Spleen (tissue), 11 donors: Measurements from ENCODE around the gene C9. TPM values are rescaled to one million over a fixed set of nuclear protein-coding genes. Genes with fewer than 3 reads are reported as not detected.
"Not testable (repeated sequence)": the region's sequence is repeated elsewhere in the genome, so short reads cannot be mapped to it uniquely, and the experiment has no call there.

ENCODE experiments used
- DNase-seq: peaks from one replicate; pipeline ENCODE4 v3.0.0-alpha.2; 2020
- H3K27ac ChIP-seq, 8 donors: fragments of 200-600 bp; sonication (generic) in 7 of 8; 1 replicate in 4 of 8; 2 replicates in 4 of 8; pipeline versions ENCODE4 v1.5.0 to v1.8.0; 2016 to 2021; ENCODE audit warnings: inconsistent platforms in 4 of 8, mild to moderate bottlenecking in 4 of 8, moderate library complexity in 1 of 8
- H3K27me3 ChIP-seq, 7 donors: fragments of 200-600 bp; sonication (generic) in 6 of 7; replicated peaks in 1 of 7; 1 replicate in 4 of 7; 2 replicates in 3 of 7; pipeline versions ENCODE4 v1.5.0 to v1.8.0; 2016 to 2021; ENCODE audit warnings: inconsistent platforms in 3 of 7, mild to moderate bottlenecking in 1 of 7
- H3K36me3 ChIP-seq, 6 donors: fragments of 200-600 bp; sonication (generic) in 5 of 6; 1 replicate in 4 of 6; 2 replicates in 2 of 6; pipeline versions ENCODE4 v1.5.0 to v1.8.0; 2016 to 2021; ENCODE audit warnings: inconsistent platforms in 2 of 6
- H3K4me1 ChIP-seq, 6 donors: fragments of 200-600 bp; sonication (generic) in 5 of 6; 1 replicate in 3 of 6; 2 replicates in 3 of 6; pipeline versions ENCODE4 v1.5.0 to v1.8.0; 2016 to 2021; ENCODE audit warnings: inconsistent platforms in 3 of 6
- H3K4me3 ChIP-seq, 8 donors: fragments of 200-600 bp; sonication (generic) in 7 of 8; 1 replicate in 4 of 8; 2 replicates in 4 of 8; pipeline versions ENCODE4 v1.5.0 to v1.8.0; 2016 to 2021; ENCODE audit warnings: inconsistent platforms in 4 of 8, mild to moderate bottlenecking in 4 of 8, moderate library complexity in 2 of 8
- H3K9me3 ChIP-seq, 8 donors: fragments of 200-600 bp; sonication (generic) in 7 of 8; 1 replicate in 4 of 8; 2 replicates in 4 of 8; pipeline versions ENCODE4 v1.5.0 to v1.8.0; 2016 to 2021; ENCODE audit warnings: inconsistent platforms in 4 of 8
- POLR2A ChIP-seq, 3 donors: fragments of 450-650 bp; IDR thresholded peaks; one replicate each; pipeline ENCODE4 v1.5.1; 2017; ENCODE audit warnings: antibody characterized with exemption in 3 of 3, mild to moderate bottlenecking in 1 of 3
- POLR2AphosphoS5 ChIP-seq, 3 donors: sonication (generic); formaldehyde crosslinking; IDR thresholded peaks; one replicate each; pipeline ENCODE4 v1.5.1; 2017; ENCODE audit warnings: antibody characterized with exemption in 3 of 3
- WGBS, 5 donors: extraction: QIAGEN DNeasy Blood & Tissue Kit in 3 of 5; methylation state at CpG; one replicate each; pipeline versions ENCODE4 v1.1.5 to v1.1.7; 2013 to 2018; 5-methylcytosine and 5-hydroxymethylcytosine counted together
- intact Hi-C: fragments of 100-400 bp; cut with DNase I; formaldehyde crosslinking; loops from one replicate; pipeline ENCODE4 v1.15.0; 2023; ENCODE audit warnings: low total_unique reads
- polyA plus RNA-seq, 3 donors: library from polyadenylated mRNA; stranded (reverse); fragments of 200-250 nt; gene quantifications; one replicate each; pipeline ENCODE4 v1.2.1, GENCODE V29; 2013
- total RNA-seq, 7 donors: library from RNA; depleted of rRNA in 3 of 7; stranded (reverse); fragments of >200 nt in 3 of 7; fragmentation: NEBNext Ultra II Directional in 4 of 7; extraction: Animal tissue kit (Norgen Biotek cat#: 25700) in 4 of 7; gene quantifications; one replicate each; pipeline versions ENCODE4 v1.1.0 to v1.2.1, GENCODE V29; 2016 to 2021
- TF ChIP-seq, protein P1 (sequence below), 11 experiments: fragments of 200-600 bp in 7 of 11; fragments of 450-650 bp in 4 of 11; sonication (generic) in 4 of 11; IDR thresholded peaks in 8 of 11; conservative IDR thresholded peaks in 3 of 11; 1 replicate in 7 of 11; 2 replicates in 4 of 11; pipeline versions ENCODE4 v1.4.0 to v1.8.0; 2016 to 2021; ENCODE audit warnings: antibody characterized with exemption in 11 of 11, inconsistent platforms in 4 of 11, mild to moderate bottlenecking in 1 of 11
- donor health status: healthy with polysubstance abuse.
- donor health status: DM: no; HTN: no; CAD: no; lungs with moderate emphysema.
- donor health status: DM: no; HTN: no; CAD: no.
- donor health status: Bipolar disorder and iron deficiency.
- donor health status: healthy.
- donor health status: DM: no; HTN: no; CAD: no.
- donor health status: DM: yes; HTN: yes; CAD: no.

Gene C9
- total and polyA plus RNA-seq, 10 donors: 0.55 TPM; not detected in 9

DNA sequence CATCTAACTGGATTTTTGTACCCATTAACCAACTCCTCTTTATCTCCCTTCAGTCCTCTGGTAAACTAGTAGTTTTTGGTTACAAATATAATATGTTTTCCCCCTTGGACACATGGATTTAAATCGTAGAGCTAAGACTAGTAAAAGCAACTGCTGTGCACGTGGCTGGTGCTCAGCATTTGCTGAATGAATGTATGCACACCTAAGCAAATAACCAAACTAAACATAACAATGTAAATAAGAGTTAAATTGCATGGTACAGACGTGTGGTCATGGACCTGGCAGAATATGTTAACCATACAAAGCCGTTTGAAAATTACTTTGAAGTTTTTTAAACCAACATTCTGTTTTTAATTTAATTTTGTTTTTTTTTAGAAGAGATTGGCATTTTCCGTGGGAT, 79.7 kb downstream of the C9 start:
- intact Hi-C loops: loop anchor here (5.0 to 10.0 kb wide), 2 partner anchors 67 to 140 kb away; partner anchors contain the start of gene FYB1
- Histone ChIP-seq H3K27ac (no peak overlapping the region), H3K36me3 (no peaks in the 10 kb centered on the region), H3K9me3 (no peaks in the 10 kb centered on the region), H3K4me1 (peaks cover 0 to 14% (median 2%) of the 10 kb centered on the region in 6 donors), H3K4me3 (no peak overlapping the region), H3K27me3 (peaks cover 0 to 3% (median 0%) of the 10 kb centered on the region in 7 donors)
- no peak for DNase-seq
- 71 to 84% (median 74%) methylated on average over 5 of the region's 5 CpGs for WGBS, 5 donors
- TF ChIP-seq POLR2A (IDR thresholded peaks at IDR 0.05) (no peak), POLR2AphosphoS5 (IDR thresholded peaks at IDR 0.05) (no peak)
- TF ChIP-seq, protein P1, sequence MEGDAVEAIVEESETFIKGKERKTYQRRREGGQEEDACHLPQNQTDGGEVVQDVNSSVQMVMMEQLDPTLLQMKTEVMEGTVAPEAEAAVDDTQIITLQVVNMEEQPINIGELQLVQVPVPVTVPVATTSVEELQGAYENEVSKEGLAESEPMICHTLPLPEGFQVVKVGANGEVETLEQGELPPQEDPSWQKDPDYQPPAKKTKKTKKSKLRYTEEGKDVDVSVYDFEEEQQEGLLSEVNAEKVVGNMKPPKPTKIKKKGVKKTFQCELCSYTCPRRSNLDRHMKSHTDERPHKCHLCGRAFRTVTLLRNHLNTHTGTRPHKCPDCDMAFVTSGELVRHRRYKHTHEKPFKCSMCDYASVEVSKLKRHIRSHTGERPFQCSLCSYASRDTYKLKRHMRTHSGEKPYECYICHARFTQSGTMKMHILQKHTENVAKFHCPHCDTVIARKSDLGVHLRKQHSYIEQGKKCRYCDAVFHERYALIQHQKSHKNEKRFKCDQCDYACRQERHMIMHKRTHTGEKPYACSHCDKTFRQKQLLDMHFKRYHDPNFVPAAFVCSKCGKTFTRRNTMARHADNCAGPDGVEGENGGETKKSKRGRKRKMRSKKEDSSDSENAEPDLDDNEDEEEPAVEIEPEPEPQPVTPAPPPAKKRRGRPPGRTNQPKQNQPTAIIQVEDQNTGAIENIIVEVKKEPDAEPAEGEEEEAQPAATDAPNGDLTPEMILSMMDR (IDR thresholded peaks at IDR 0.05 in 8 of 11, conservative IDR thresholded peaks at IDR 0.05 in 3 of 11): no peak

DNA sequence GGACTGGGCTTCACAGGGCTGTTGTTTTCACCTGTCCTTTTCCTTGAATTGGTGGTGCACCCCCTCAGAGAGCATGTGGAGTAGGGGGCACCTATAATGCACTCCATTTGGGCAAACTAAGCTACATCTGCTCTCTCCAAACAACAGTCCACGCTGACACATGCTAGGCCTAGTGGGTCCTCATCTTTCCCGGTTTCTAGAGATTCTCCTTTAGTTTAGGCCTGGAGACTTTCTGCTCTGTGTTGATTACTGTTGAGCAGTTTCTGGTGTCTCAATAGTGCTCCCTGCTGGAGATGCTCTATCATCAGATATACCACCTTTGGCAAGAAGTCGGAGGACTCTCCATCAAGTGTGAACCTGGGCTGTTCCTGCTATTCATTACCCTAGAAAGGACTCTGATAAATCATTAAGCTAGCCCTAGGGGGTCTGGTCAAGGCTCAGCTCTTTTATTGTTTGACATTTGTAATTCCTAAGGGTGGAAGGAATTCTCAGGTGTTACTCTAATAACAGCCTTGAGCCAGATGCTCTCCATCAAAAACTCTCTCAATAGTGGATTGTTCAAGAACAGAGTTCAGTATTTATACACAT, 81.0 kb downstream of the C9 start:
- TF ChIP-seq, protein P1 (IDR thresholded peaks at IDR 0.05 in 8 of 11, conservative IDR thresholded peaks at IDR 0.05 in 3 of 11): peak in 10 of 11 experiments; percentile 49 to 78 (median 69)
- TF ChIP-seq POLR2AphosphoS5 (IDR thresholded peaks at IDR 0.05): peak in 1 of 3 donors; percentile 27
- no peak for TF ChIP-seq POLR2A (IDR thresholded peaks at IDR 0.05)

DNA sequence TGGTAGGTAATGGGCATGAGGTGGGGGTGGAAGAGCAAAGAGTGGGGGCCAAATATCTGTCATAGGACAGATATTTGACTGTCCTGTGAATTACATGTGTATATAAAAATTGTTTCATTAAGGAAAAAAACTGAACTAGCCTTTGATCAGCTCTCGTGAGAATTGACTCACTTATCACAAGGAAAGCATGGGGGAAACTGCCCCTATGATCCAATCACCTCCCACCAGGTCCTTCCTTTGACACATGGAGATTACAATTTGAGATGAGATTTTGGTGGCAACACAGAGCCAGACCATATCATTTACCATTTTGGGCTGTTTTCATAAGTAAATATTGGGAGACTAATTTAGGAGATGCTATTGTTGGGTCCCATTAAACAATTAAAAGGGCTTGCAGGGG, 81.7 kb downstream of the C9 start:
- DNase-seq: no peak
- 74 to 92% (median 86%) methylated on average over 1 of the region's 1 CpG for WGBS, 5 donors
- Histone ChIP-seq H3K27ac (peak overlapping the region in 1 of 8 donors; percentile 67), H3K4me3 (no peak overlapping the region), H3K36me3 (no peaks in the 10 kb centered on the region), H3K27me3 (peaks cover 0 to 3% (median 0%) of the 10 kb centered on the region in 7 donors), H3K4me1 (peaks cover 0 to 14% (median 2%) of the 10 kb centered on the region in 6 donors), H3K9me3 (no peaks in the 10 kb centered on the region)
- intact Hi-C loops: loop anchor here (5.0 to 10.0 kb wide), 2 partner anchors 65 to 138 kb away; partner anchors contain the start of gene FYB1
- TF ChIP-seq POLR2AphosphoS5 (IDR thresholded peaks at IDR 0.05): no peak
- no peak for TF ChIP-seq POLR2A (IDR thresholded peaks at IDR 0.05)
- TF ChIP-seq, protein P1 (IDR thresholded peaks at IDR 0.05 in 8 of 11, conservative IDR thresholded peaks at IDR 0.05 in 3 of 11): no peak

More for the DNA sequence above, 81.0 kb downstream of the C9 start:
- DNase-seq: no peak
- WGBS, 5 donors: 6 to 17% (median 8%) methylated on average over 3 of the region's 3 CpGs
- Histone ChIP-seq H3K27ac (peak overlapping the region in 2 of 8 donors; percentile 35 to 67), H3K4me3 (no peak overlapping the region), H3K4me1 (peaks cover 0 to 14% (median 2%) of the 10 kb centered on the region in 6 donors), H3K27me3 (peaks cover 0 to 3% (median 0%) of the 10 kb centered on the region in 7 donors), H3K9me3 (no peaks in the 10 kb centered on the region), H3K36me3 (no peaks in the 10 kb centered on the region)
- intact Hi-C loops: loop anchor here (5.0 to 10.0 kb wide), 2 partner anchors 66 to 139 kb away; partner anchors contain the start of gene FYB1

DNA sequence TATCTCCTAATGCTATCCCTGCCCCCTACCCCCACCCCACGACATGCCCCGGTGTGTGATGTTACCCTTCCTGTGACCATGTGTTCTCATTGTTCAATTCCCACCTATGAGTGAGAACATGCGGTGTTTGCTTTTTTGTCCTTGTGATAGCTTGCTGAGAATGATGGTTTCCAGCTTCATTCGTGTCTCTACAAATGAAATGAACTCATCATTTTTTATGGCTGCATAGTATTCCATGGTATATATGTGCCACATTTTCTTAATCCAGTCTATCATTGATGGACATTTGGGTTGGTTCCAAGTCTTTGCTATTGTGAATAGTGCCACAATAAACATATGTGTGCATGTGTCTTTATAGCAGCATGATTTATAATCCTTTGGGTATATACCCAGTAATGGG, 88.4 kb downstream of the C9 start:
- WGBS, 5 donors: 94 to 99% (median 95%) methylated on average over 4 of the region's 4 CpGs
- H3K27ac ChIP-seq: peak overlapping the region in 6 of 8 donors; percentile 84 to 93 (median 88)
- DNase-seq, intact Hi-C loops, H3K9me3 ChIP-seq, H3K36me3 ChIP-seq, H3K27me3 ChIP-seq, H3K4me3 ChIP-seq: not testable (repeated sequence)
- H3K4me1 ChIP-seq: peaks cover 15 to 47% (median 41%) of the 10 kb centered on the region in 6 donors
